ENCODE measurements around the gene CCNI. TPM values are rescaled to one million over a fixed set of nuclear protein-coding genes. Genes with fewer than 3 reads are reported as not detected.

CCNI gene
- total RNA-seq, 4 donors from 2014 or later, result 234 to 328 (median 298) TPM

GRCh38 chr4:77022560-77023179, 53.1 kb downstream of the CCNI start:
- no peak for TF ChIP-seq CTCF (IDR thresholded peaks at IDR 0.05; ENCODE audit: low read depth)

- no peak for TF ChIP-seq CTCF (IDR thresholded peaks at IDR 0.05; ENCODE audit: low read depth)
These were observed 54.1 kb downstream of the CCNI start for GRCh38 chr4:77021614-77022089.

- no peak for TF ChIP-seq CTCF (IDR thresholded peaks at IDR 0.05; ENCODE audit: low read depth)
These were observed 55.8 kb downstream of the CCNI start for GRCh38 chr4:77020017-77020416.

- TF ChIP-seq CTCF (IDR thresholded peaks at IDR 0.05; ENCODE audit: low read depth), result no peak
These were observed 60.4 kb downstream of the CCNI start for GRCh38 chr4:77015390-77015789.

- no peak for TF ChIP-seq CTCF (IDR thresholded peaks at IDR 0.05; ENCODE audit: low read depth)
These were observed 61.5 kb downstream of the CCNI start for GRCh38 chr4:77014256-77014655.

- no peak for TF ChIP-seq CTCF (IDR thresholded peaks at IDR 0.05; ENCODE audit: low read depth)
These were observed 63.1 kb downstream of the CCNI start for GRCh38 chr4:77012726-77013125.

GRCh38 chr4:77010841-77011354, 64.9 kb downstream of the CCNI start:
- no peak for TF ChIP-seq CTCF (IDR thresholded peaks at IDR 0.05; ENCODE audit: low read depth)
